ENCODE measurements around the gene GPAT3.
"Not testable (repeated sequence)": the region's sequence is repeated elsewhere in the genome, so short reads cannot be mapped to it uniquely, and the experiment has no call there.

The GPAT3 gene

DNA sequence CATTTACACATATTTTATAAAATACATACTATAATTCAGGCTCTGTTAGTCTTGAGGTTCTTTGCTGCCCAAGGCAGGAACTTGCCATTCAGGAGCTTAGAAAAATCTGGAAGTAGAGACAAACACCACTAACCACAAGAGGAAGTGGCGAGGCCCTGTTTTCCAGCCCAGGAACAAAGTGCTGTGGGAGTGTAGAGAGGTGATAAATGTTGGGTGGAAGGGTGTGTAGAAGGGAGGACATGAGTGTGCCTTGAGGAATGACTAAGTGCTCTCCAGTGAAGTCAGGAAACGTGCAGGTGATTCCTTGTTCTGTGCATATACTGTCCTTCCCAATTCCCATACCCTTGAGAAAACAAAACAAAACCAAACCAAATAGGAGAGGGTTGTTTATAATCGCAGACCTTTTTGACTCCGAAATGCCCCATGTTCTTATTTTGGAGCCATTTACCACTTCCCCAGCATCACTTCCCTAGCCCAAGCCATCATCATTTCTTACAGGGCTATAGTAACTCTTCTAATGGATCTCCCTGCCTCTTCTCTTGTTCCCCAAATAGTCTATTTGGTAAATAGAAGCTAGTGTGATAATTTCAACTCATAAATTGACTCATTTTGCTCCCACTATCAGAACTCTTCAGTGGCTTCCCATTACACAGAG, 83.2 kb downstream of the GPAT3 start:
- no peaks in the 10 kb centered on the region for H4K20me1 ChIP-seq (ENCODE audit: insufficient read depth, low read length, poor library complexity, severe bottlenecking)
- no peak overlapping the region for H3K4me2 ChIP-seq (ENCODE audit: low read depth, low read length, poor library complexity, severe bottlenecking)
- H3K9me3 ChIP-seq (ENCODE audit: insufficient read depth, low read depth, low read length): peaks cover 11% of the 10 kb centered on the region
- H3K9ac ChIP-seq (ENCODE audit: low read depth, low read length, poor library complexity, severe bottlenecking): no peak overlapping the region
- H3K27me3 ChIP-seq (ENCODE audit: insufficient read depth, low read length, poor library complexity, severe bottlenecking): no peaks in the 10 kb centered on the region
- H3K79me2 ChIP-seq (ENCODE audit: insufficient read depth, low read length): no peaks in the 10 kb centered on the region
- peaks cover 9% of the 10 kb centered on the region for H3K4me1 ChIP-seq (ENCODE audit: insufficient read depth, low read length, poor library complexity, severe bottlenecking)
- no peaks in the 10 kb centered on the region for H3K36me3 ChIP-seq (ENCODE audit: insufficient read depth, low read length)
- H3K9me2 ChIP-seq (replicated peaks; ENCODE audit: low read depth, low read length): no peaks in the 10 kb centered on the region
- H3K4me3 ChIP-seq (ENCODE audit: low read length, poor library complexity, severe bottlenecking): no peak overlapping the region
- H3F3A ChIP-seq (ENCODE audit: low read depth): no peaks in the 10 kb centered on the region
- H2AFZ ChIP-seq (ENCODE audit: low read length): no peak overlapping the region
- TF ChIP-seq EZH2phosphoT487 (IDR thresholded peaks at IDR 0.05; ENCODE audit: borderline replicate concordance): no peak
- TF ChIP-seq, protein P1, sequence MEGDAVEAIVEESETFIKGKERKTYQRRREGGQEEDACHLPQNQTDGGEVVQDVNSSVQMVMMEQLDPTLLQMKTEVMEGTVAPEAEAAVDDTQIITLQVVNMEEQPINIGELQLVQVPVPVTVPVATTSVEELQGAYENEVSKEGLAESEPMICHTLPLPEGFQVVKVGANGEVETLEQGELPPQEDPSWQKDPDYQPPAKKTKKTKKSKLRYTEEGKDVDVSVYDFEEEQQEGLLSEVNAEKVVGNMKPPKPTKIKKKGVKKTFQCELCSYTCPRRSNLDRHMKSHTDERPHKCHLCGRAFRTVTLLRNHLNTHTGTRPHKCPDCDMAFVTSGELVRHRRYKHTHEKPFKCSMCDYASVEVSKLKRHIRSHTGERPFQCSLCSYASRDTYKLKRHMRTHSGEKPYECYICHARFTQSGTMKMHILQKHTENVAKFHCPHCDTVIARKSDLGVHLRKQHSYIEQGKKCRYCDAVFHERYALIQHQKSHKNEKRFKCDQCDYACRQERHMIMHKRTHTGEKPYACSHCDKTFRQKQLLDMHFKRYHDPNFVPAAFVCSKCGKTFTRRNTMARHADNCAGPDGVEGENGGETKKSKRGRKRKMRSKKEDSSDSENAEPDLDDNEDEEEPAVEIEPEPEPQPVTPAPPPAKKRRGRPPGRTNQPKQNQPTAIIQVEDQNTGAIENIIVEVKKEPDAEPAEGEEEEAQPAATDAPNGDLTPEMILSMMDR (conservative IDR thresholded peaks at IDR 0.05; ENCODE audit: low read length): no peak

DNA sequence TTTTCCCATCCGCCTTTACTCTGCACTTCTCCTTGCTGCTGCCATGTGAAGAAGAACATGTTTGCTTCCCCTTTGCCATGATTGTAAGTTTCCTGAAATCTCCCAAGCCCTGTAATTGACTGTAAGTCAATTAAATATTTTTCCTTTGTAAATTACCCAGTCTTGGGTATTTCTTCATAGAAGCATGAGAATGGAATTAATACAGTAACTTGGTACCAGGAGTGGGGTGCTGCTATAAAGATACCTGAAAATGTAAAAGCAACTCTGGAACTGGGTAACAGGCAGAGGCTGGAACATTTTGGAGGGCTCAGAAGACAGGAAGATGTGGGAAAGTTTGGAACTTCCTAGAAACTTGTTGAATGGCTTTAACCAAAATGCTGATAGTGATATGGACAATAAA, 86.2 kb downstream of the GPAT3 start:
- H3K9ac ChIP-seq (ENCODE audit: low read depth, low read length, poor library complexity, severe bottlenecking); H3K4me1 ChIP-seq (ENCODE audit: insufficient read depth, low read length, poor library complexity, severe bottlenecking); H3K79me2 ChIP-seq (ENCODE audit: insufficient read depth, low read length); H3K4me3 ChIP-seq (ENCODE audit: low read length, poor library complexity, severe bottlenecking); H3K27me3 ChIP-seq (ENCODE audit: insufficient read depth, low read length, poor library complexity, severe bottlenecking); H4K20me1 ChIP-seq (ENCODE audit: insufficient read depth, low read length, poor library complexity, severe bottlenecking); H3K9me2 ChIP-seq (replicated peaks; ENCODE audit: low read depth, low read length); H3K36me3 ChIP-seq (ENCODE audit: insufficient read depth, low read length); H3F3A ChIP-seq (ENCODE audit: low read depth); H3K4me2 ChIP-seq (ENCODE audit: low read depth, low read length, poor library complexity, severe bottlenecking); H2AFZ ChIP-seq (ENCODE audit: low read length): not testable (repeated sequence)
- peaks cover 11% of the 10 kb centered on the region for H3K9me3 ChIP-seq (ENCODE audit: insufficient read depth, low read depth, low read length)

DNA sequence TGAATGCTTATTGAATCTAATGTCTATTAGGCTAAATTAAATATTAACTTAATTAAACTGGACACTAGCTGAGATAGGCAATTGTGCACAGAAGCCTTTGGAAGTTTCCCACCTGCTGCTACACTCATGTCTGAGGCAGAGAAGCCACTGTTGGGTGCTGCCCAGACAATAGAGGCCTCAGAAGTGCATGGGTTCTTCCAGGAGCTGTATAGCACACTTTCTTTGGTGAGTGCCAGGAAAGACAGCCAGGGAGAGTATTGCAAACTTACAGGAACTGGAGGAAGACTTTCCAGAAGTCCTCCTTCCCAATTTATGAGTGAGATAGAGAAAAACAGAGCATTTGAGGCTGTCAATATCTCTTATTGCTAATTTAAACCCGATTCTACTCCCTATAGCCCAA, 89.9 kb downstream of the GPAT3 start:
- Histone ChIP-seq H3K4me3 (ENCODE audit: low read length, poor library complexity, severe bottlenecking) (no peak overlapping the region), H3K36me3 (ENCODE audit: insufficient read depth, low read length) (no peaks in the 10 kb centered on the region), H3K9me2 (replicated peaks; ENCODE audit: low read depth, low read length) (no peaks in the 10 kb centered on the region), H3F3A (ENCODE audit: low read depth) (no peaks in the 10 kb centered on the region), H3K79me2 (ENCODE audit: insufficient read depth, low read length) (no peaks in the 10 kb centered on the region), H3K4me2 (ENCODE audit: low read depth, low read length, poor library complexity, severe bottlenecking) (no peak overlapping the region), H4K20me1 (ENCODE audit: insufficient read depth, low read length, poor library complexity, severe bottlenecking) (no peaks in the 10 kb centered on the region), H3K9me3 (ENCODE audit: insufficient read depth, low read depth, low read length) (peaks cover 11% of the 10 kb centered on the region), H3K27me3 (ENCODE audit: insufficient read depth, low read length, poor library complexity, severe bottlenecking) (no peaks in the 10 kb centered on the region), H3K4me1 (ENCODE audit: insufficient read depth, low read length, poor library complexity, severe bottlenecking) (peaks cover 9% of the 10 kb centered on the region), H2AFZ (ENCODE audit: low read length) (no peak overlapping the region), H3K9ac (ENCODE audit: low read depth, low read length, poor library complexity, severe bottlenecking) (no peak overlapping the region)
- TF ChIP-seq EZH2phosphoT487 (IDR thresholded peaks at IDR 0.05; ENCODE audit: borderline replicate concordance): no peak
- TF ChIP-seq, protein P1 (conservative IDR thresholded peaks at IDR 0.05; ENCODE audit: low read length): no peak

DNA sequence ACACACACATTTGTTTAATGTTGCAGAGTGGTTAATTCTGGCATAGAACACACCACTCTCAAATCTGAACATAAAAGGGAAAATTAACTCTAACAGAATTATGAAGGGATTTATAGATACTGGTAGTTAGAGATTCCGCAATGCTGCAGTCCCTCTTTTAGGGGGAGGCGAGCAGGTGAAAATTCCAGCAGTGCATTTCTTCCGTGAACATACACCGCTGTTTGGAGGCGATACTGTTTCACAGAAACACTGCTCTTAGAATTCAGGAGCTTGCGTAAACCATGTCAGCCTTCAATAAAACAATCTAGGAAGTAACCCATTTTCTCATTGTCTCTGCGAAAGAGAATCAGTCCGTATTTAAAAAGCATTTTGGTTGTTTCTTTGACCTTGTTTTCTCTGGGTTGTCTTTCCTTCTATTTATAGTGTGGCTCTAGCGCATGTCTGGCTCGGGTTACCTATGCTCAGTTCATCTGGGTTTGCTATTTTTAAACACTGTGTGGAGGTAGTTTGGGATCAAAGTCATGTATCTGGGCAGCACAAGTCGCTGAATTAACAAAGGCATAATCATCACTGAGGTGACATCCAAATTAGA, 90.4 kb downstream of the GPAT3 start:
- Histone ChIP-seq H3F3A (ENCODE audit: low read depth) (no peaks in the 10 kb centered on the region), H4K20me1 (ENCODE audit: insufficient read depth, low read length, poor library complexity, severe bottlenecking) (no peaks in the 10 kb centered on the region), H3K4me1 (ENCODE audit: insufficient read depth, low read length, poor library complexity, severe bottlenecking) (peaks cover 12% of the 10 kb centered on the region), H3K9me3 (ENCODE audit: insufficient read depth, low read depth, low read length) (peaks cover 11% of the 10 kb centered on the region), H3K4me2 (ENCODE audit: low read depth, low read length, poor library complexity, severe bottlenecking) (no peak overlapping the region), H3K9me2 (replicated peaks; ENCODE audit: low read depth, low read length) (no peaks in the 10 kb centered on the region), H3K27me3 (ENCODE audit: insufficient read depth, low read length, poor library complexity, severe bottlenecking) (no peaks in the 10 kb centered on the region), H3K79me2 (ENCODE audit: insufficient read depth, low read length) (no peaks in the 10 kb centered on the region), H3K9ac (ENCODE audit: low read depth, low read length, poor library complexity, severe bottlenecking) (no peak overlapping the region), H3K4me3 (ENCODE audit: low read length, poor library complexity, severe bottlenecking) (no peak overlapping the region), H2AFZ (ENCODE audit: low read length) (no peak overlapping the region), H3K36me3 (ENCODE audit: insufficient read depth, low read length) (no peaks in the 10 kb centered on the region)
- no peak for TF ChIP-seq EZH2phosphoT487 (IDR thresholded peaks at IDR 0.05; ENCODE audit: borderline replicate concordance)
- TF ChIP-seq, protein P1 (conservative IDR thresholded peaks at IDR 0.05; ENCODE audit: low read length): no peak
